ENCODE results near the gene SPRY4. TPM values are rescaled to one million over a fixed set of nuclear protein-coding genes. Genes with fewer than 3 reads are reported as not detected.

SPRY4 gene
- total RNA-seq, 1 experiment from 2014 or later, result 41.9 TPM

- no TSS peak for BruUV-seq (replicated peaks)
- peaks cover 5% of the 10 kb centered on the region for H3K4me1 Mint-ChIP-seq (ENCODE audit: insufficient read depth, unreplicated experiment)
- H3K9me3 Mint-ChIP-seq (ENCODE audit: unreplicated experiment), result no peaks in the 10 kb centered on the region
- no peaks in the 10 kb centered on the region for H3K27me3 Mint-ChIP-seq (ENCODE audit: insufficient read depth, unreplicated experiment)
- H3K4me3 Mint-ChIP-seq (ENCODE audit: unreplicated experiment), result no peak overlapping the region
- intact Hi-C loops (cut with micrococcal nuclease), result no loop called here
- H3K27ac Mint-ChIP-seq (ENCODE audit: low read depth, unreplicated experiment), result no peak overlapping the region
- no peak for DNase-seq (ENCODE audit: unreplicated experiment)
- POLR2A ChIA-PET, result no interaction called here
- no peaks in the 10 kb centered on the region for H3K36me3 Mint-ChIP-seq (ENCODE audit: insufficient read depth, unreplicated experiment)
- TF ChIP-seq CTCF (IDR thresholded peaks at IDR 0.05; ENCODE audit: unreplicated experiment), result no peak
- CTCF ChIA-PET, result no interaction called here
Measured at GRCh38 chr5:142292808-142293207, 32.0 kb downstream of the SPRY4 start.

- no peak for TF ChIP-seq CTCF (IDR thresholded peaks at IDR 0.05; ENCODE audit: unreplicated experiment)
- intact Hi-C loops (cut with micrococcal nuclease), result no loop called here
- ChIA-PET CTCF (interaction anchor here (0.6 to 0.8 kb wide), 2 partner anchors 9 to 1978 kb away, joined by 3 to 4 read pairs; no protein-coding TSS in a partner anchor), POLR2A (no interaction called here)
- DNase-seq (ENCODE audit: unreplicated experiment), result no peak
- H3K4me3 Mint-ChIP-seq (ENCODE audit: unreplicated experiment), result no peak overlapping the region
- H3K27me3 Mint-ChIP-seq (ENCODE audit: insufficient read depth, unreplicated experiment), result no peaks in the 10 kb centered on the region
- no TSS peak for BruUV-seq (replicated peaks)
- H3K4me1 Mint-ChIP-seq (ENCODE audit: insufficient read depth, unreplicated experiment), result peaks cover 5% of the 10 kb centered on the region
- no peak overlapping the region for H3K27ac Mint-ChIP-seq (ENCODE audit: low read depth, unreplicated experiment)
- H3K9me3 Mint-ChIP-seq (ENCODE audit: unreplicated experiment), result no peaks in the 10 kb centered on the region
- H3K36me3 Mint-ChIP-seq (ENCODE audit: insufficient read depth, unreplicated experiment), result no peaks in the 10 kb centered on the region
Measured at GRCh38 chr5:142292249-142292648, 32.6 kb downstream of the SPRY4 start.

GRCh38 chr5:142290577-142291299 lies 34.1 kb downstream of the SPRY4 start:
- TF ChIP-seq CTCF (IDR thresholded peaks at IDR 0.05; ENCODE audit: unreplicated experiment), result no peak
- peaks cover 5% of the 10 kb centered on the region for H3K4me1 Mint-ChIP-seq (ENCODE audit: insufficient read depth, unreplicated experiment)
- H3K4me3 Mint-ChIP-seq (ENCODE audit: unreplicated experiment), result no peak overlapping the region
- no peaks in the 10 kb centered on the region for H3K9me3 Mint-ChIP-seq (ENCODE audit: unreplicated experiment)
- no peak for DNase-seq (ENCODE audit: unreplicated experiment)
- ChIA-PET POLR2A (interaction anchor here (0.7 kb wide), 2 partner anchors 12 to 95 kb away, joined by 3 read pairs; no protein-coding TSS in a partner anchor), CTCF (interaction anchor here (0.8 to 1.0 kb wide), 2 partner anchors 17 to 25 kb away, joined by 3 read pairs; no protein-coding TSS in a partner anchor)
- H3K27me3 Mint-ChIP-seq (ENCODE audit: insufficient read depth, unreplicated experiment), result no peaks in the 10 kb centered on the region
- H3K27ac Mint-ChIP-seq (ENCODE audit: low read depth, unreplicated experiment), result no peak overlapping the region
- BruUV-seq (replicated peaks), result no TSS peak
- intact Hi-C loops (cut with micrococcal nuclease), result no loop called here
- no peaks in the 10 kb centered on the region for H3K36me3 Mint-ChIP-seq (ENCODE audit: insufficient read depth, unreplicated experiment)

- intact Hi-C loops (cut with micrococcal nuclease), result no loop called here
Measured at GRCh38 chr5:142289708-142290576, 34.9 kb downstream of the SPRY4 start.

More at GRCh38 chr5:142289708-142290576, 34.9 kb downstream of the SPRY4 start:
- H3K4me3 Mint-ChIP-seq (ENCODE audit: unreplicated experiment), result no peak overlapping the region
- no TSS peak for BruUV-seq (replicated peaks)
- POLR2A ChIA-PET, result interaction anchor here (0.6 to 0.7 kb wide), 2 partner anchors 12 to 90 kb away, joined by 3 to 4 read pairs; no protein-coding TSS in a partner anchor
- no peaks in the 10 kb centered on the region for H3K9me3 Mint-ChIP-seq (ENCODE audit: unreplicated experiment)
- H3K27me3 Mint-ChIP-seq (ENCODE audit: insufficient read depth, unreplicated experiment), result no peaks in the 10 kb centered on the region
- H3K4me1 Mint-ChIP-seq (ENCODE audit: insufficient read depth, unreplicated experiment), result peaks cover 5% of the 10 kb centered on the region
- H3K36me3 Mint-ChIP-seq (ENCODE audit: insufficient read depth, unreplicated experiment), result no peaks in the 10 kb centered on the region
- DNase-seq (ENCODE audit: unreplicated experiment), result no peak
- no peak overlapping the region for H3K27ac Mint-ChIP-seq (ENCODE audit: low read depth, unreplicated experiment)
- no peak for TF ChIP-seq CTCF (IDR thresholded peaks at IDR 0.05; ENCODE audit: unreplicated experiment)
- CTCF ChIA-PET, result interaction anchor here (0.6 to 1.0 kb wide), 3 partner anchors 9 to 26 kb away, joined by 3 to 4 read pairs (median 3); no protein-coding TSS in a partner anchor
